ENCODE results near the gene ANTXR1.

ANTXR1 gene

DNA sequence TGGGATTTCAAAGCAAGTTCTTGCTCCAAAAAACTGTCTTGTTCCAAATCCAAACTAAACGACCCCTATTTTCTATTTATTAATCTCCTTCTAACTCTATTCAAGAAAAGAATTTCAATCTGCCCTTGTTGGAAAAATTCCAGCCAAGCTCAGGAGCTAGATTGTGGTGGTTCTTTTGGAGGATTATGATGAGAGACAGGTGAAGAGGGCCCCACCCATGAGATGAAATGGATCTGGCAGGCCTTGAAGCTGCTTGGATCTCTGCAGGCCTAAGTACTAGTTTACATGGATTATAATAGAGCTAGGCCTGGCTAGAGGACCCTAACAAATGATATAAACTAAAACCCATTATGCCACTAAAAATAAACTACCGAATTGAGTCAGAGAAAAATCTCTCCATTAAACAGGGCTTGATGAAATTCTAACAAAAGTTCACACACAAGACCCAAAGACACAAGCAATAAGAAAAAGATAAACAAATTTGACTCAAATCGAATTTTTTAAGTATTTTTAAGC is 272.5 kb downstream of the ANTXR1 start:
- no peak for DNase-seq (ENCODE audit: low spot score)

DNA sequence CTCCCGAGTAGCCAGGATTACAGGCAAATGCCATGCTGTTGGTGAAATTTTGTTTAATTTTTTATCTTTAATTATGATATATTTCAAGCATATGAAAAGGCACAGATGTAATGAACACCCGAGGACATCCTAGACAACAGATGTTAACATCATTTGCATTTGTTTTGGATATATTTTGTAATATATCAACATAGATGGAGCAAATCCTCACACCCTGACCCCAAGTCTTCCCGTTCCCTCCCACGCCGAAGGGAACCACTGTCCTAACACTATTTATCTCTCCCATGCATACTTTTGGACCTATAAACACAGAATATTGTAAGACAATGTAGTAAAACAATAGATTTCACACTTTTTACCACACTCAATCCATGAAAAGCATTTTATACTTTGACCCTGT is 274.6 kb downstream of the ANTXR1 start:
- no peak for DNase-seq (ENCODE audit: low spot score)

DNA sequence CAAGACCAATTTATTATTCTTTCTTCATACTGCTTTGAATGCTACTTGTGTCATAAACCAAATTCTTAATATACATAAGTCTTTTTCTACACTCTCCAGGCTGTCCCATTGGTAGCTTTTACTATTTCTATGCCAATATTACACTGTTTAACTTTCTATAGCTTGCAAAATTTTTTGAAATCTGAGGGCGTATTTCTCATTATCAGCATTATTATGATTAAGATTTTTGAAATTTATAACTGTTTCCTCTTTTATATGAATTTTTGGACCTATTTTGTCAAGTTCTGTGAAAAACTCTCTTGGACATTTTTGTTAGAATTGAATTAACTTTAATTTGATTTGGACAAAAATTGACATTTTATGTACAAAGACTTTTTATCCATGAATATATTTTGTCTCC is 275.4 kb downstream of the ANTXR1 start:
- DNase-seq (ENCODE audit: low spot score), result no peak

DNA sequence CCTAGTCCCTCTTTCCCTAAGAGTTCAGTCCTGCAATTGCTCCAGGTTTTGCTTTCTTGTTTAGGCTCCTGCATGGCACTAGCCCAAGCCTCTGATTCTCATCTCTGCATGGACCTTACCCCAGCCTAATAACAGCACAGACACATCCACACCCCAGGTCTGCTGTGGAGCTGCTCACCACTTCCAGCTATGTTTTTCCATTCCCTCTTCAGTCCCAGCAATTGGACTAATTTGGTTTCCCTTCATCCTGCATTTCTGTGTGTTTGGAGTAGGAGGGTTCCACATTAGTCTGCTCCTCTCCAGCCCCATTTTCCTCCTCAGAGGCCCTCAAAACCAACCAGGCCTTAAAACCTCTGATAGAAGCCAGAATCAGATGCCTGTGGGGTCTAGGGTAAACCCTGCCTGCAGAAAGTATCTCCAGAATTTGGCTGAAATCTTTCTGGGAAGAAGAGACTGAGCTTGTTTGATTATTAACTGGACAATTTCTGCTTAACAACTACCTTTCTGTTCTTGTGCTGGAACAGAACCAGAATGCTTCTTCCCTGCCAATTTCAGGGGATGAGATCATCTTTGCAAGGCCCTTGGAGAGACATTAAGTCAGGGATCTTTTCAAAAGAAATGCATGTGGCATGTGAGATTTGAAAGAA is 278.1 kb downstream of the ANTXR1 start:
- DNase-seq (ENCODE audit: low spot score), result no peak

DNA sequence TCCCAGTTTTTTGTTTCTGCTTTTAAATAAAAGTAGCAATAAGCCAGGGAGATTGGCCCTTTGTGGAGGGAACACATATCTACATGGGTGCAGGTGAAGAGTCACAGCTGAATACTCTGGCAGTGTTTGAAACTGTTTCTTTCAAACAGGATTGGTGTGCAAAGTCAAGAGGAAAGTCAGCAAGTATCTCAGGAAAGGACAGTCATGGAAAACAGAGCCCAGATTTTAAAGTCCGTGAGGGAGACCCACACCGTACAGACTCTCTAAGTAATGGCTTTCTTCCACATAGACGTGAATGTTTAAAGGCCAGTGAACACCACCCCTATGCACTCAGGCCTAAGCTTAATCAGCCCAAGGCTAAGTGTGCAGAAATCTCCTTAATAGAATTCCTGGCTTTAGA is 278.7 kb downstream of the ANTXR1 start:
- DNase-seq (ENCODE audit: low spot score), result no peak

DNA sequence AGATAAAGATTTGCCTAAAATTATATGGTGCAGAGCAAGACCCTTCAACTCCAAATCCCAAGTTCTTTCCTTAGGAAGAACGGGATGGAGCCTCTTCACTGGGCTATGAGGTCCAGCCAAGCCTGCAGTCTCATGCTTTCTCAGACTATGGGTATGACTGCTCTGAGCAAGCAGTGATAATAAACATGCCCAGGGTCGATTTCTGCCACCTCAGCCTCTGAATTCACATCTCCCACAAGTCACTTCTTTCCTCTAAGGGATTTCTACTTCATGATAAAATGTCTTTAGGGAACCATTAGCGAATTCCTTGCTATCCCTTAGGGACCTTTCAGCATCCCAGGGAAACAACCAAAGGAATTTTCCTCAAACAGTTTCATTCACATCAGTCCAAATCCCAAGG is 279.3 kb downstream of the ANTXR1 start:
- DNase-seq (ENCODE audit: low spot score), result no peak

DNA sequence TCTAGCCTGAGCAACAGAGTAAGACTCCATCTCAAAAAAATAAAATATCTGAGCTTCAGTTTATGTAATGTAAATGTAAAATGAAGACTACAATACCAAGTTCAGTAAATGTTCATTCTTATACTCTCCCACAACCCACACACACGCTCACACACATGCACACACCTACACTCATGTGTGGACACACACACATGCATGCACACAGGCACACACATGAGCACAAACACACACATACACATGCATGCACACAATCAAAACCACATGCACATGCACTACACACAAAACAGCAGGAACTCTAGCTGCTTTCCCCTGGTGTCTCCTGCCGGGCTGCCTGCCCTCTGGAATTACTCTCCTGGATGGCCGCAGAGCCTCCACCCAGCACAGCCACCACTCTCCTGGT is 283.4 kb downstream of the ANTXR1 start:
- DNase-seq (ENCODE audit: low spot score), result no peak

DNA sequence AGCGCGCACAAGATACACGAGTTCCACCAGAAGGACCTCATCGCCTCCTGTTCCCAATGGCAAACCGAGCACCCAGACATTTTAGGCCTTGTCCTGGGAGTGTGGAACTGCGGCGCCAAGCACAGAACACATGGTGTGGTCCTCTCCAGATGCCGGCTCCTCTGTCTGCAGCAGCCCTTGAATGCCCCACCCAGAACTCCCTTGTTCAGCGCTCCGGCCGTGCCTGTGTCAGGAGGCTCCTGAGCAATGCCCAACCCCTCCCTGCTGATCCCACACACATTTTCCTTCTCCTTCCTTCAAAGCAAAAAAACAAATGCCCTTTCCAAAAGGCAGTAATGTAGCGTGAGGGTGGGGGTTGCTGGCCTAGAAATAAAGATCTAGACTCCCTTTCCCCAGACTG is 284.2 kb downstream of the ANTXR1 start:
- DNase-seq (ENCODE audit: low spot score), result no peak

DNA sequence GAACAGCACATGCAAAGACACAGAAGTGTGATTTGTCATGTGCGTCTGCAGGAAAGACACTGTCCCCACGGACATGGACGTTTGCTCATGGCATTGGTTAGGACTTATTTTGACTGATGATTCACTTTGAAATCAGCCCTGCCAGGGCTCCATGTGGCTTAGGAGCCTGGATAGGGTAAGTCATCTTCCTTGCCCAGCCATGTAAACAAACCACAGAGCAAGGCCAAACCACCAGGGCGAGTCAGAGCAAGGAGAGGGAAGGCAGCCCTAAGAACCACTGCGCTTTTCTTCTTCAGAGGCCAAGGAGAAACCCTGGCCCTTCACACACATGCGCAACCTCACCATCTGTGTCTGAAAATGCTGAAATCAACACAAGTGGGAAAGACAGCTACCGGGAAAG is 285.3 kb downstream of the ANTXR1 start:
- DNase-seq (ENCODE audit: low spot score), result no peak

DNA sequence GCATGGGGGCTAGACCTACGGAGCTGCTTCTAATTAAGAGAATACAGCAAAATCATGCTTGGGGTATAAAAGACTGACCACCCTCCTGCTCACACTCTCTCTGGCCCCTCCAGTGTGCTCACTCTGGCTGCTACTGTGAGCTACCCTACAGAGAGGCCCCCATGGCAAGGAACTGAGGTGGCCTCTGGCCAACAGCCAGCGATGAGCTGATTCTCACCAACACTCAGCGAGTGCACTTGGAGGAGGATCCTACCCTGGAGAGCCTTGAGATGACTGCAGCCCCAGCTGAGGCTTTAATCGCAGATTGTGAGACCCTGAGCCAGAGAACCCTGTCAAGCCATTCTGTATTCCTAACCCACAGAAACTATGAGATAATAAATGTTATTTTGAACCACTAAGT is 285.9 kb downstream of the ANTXR1 start:
- DNase-seq (ENCODE audit: low spot score), result no peak
